Loucy (cell line): ENCODE results near the gene RCAN2.

Experiments used
- H2AFZ ChIP-seq: fragments of 200-600 bp; sonication (generic); 2 replicates; pipeline ENCODE4 v1.6.0; 2016; ENCODE audit warnings: antibody characterized with exemption, mild to moderate bottlenecking, low read length, moderate library complexity
- H3F3A ChIP-seq: fragments of 200-600 bp; 2 replicates; pipeline ENCODE4 v1.6.0; 2016; ENCODE audit warnings: antibody characterized with exemption, low read depth, mild to moderate bottlenecking
- H3K27me3 ChIP-seq: fragments of 200-600 bp; sonication (generic); 2 replicates; pipeline ENCODE4 v1.6.1; 2014; ENCODE audit warnings: low read length, mild to moderate bottlenecking; ENCODE audit not compliant: insufficient read depth, poor library complexity, severe bottlenecking
- H3K36me3 ChIP-seq: fragments of 200-600 bp; sonication (generic); 2 replicates; pipeline ENCODE4 v1.6.1; 2016; ENCODE audit warnings: low read length; ENCODE audit not compliant: insufficient read depth
- H3K4me1 ChIP-seq: fragments of 200-600 bp; sonication (generic); 2 replicates; pipeline ENCODE4 v1.5.1; 2014; ENCODE audit warnings: low read length, mild to moderate bottlenecking; ENCODE audit not compliant: insufficient read depth, poor library complexity, severe bottlenecking
- H3K4me2 ChIP-seq: fragments of 200-600 bp; sonication (generic); 2 replicates; pipeline ENCODE4 v1.6.0; 2014; ENCODE audit warnings: antibody characterized with exemption, low read length, low read depth, mild to moderate bottlenecking; ENCODE audit not compliant: poor library complexity, severe bottlenecking
- H3K4me3 ChIP-seq: fragments of 200-600 bp; sonication (generic); 2 replicates; pipeline ENCODE4 v1.5.1; 2014; ENCODE audit warnings: low read length, mild to moderate bottlenecking, mixed read lengths; ENCODE audit not compliant: poor library complexity, severe bottlenecking
- H3K79me2 ChIP-seq: fragments of 200-600 bp; sonication (generic); 2 replicates; pipeline ENCODE4 v1.6.1; 2014; ENCODE audit warnings: low read length; ENCODE audit not compliant: insufficient read depth
- H3K9ac ChIP-seq: fragments of 200-600 bp; sonication (generic); 2 replicates; pipeline ENCODE4 v1.6.0; 2014; ENCODE audit warnings: mild to moderate bottlenecking, low read depth, low read length, moderate library complexity; ENCODE audit not compliant: poor library complexity, severe bottlenecking
- H3K9me2 ChIP-seq: fragments of 200-600 bp; sonication (generic); replicated peaks from 2 replicates; pipeline ENCODE4 v1.6.1; 2016; ENCODE audit warnings: low read depth, low read length, mixed read lengths
- H3K9me3 ChIP-seq: fragments of 200-600 bp; sonication (generic); 2 replicates; pipeline ENCODE4 v1.6.1; 2014; ENCODE audit warnings: mild to moderate bottlenecking, antibody characterized with exemption, low read length, low read depth; ENCODE audit not compliant: insufficient read depth
- H4K20me1 ChIP-seq: fragments of 200-600 bp; sonication (generic); 2 replicates; pipeline ENCODE4 v1.6.0; 2014; ENCODE audit warnings: antibody characterized with exemption, low read length, mild to moderate bottlenecking; ENCODE audit not compliant: insufficient read depth, poor library complexity, severe bottlenecking
- CTCF ChIP-seq: fragments of 200-600 bp; sonication (generic); conservative IDR thresholded peaks from 2 replicates; pipeline ENCODE4 v1.5.1; 2014; ENCODE audit warnings: mild to moderate bottlenecking, antibody characterized with exemption, low read length
- EZH2phosphoT487 ChIP-seq: fragments of 200-600 bp; IDR thresholded peaks from 2 replicates; pipeline ENCODE4 v1.6.1; 2018; ENCODE audit warnings: antibody characterized with exemption, mild to moderate bottlenecking, moderate library complexity, borderline replicate concordance

The RCAN2 gene

GRCh38 chr6:46368169-46368536 is 123.1 kb downstream of the RCAN2 start:
- Histone ChIP-seq H3K27me3 (no peaks in the 10 kb centered on the region), H3K4me3 (no peak overlapping the region), H2AFZ (no peak overlapping the region), H3K9me2 (no peaks in the 10 kb centered on the region), H3K4me1 (no peaks in the 10 kb centered on the region), H3K79me2 (no peaks in the 10 kb centered on the region), H3K9ac (no peak overlapping the region), H4K20me1 (no peaks in the 10 kb centered on the region), H3K9me3 (no peaks in the 10 kb centered on the region), H3K4me2 (no peak overlapping the region), H3K36me3 (no peaks in the 10 kb centered on the region), H3F3A (no peaks in the 10 kb centered on the region)
- TF ChIP-seq EZH2phosphoT487 (no peak), CTCF (no peak)

GRCh38 chr6:46367354-46368168 is 123.7 kb downstream of the RCAN2 start:
- H3K27me3 ChIP-seq = no peaks in the 10 kb centered on the region
- H3K9me3 ChIP-seq = no peaks in the 10 kb centered on the region
- H3K9ac ChIP-seq = no peak overlapping the region
- no peak overlapping the region for H3K4me2 ChIP-seq
- H4K20me1 ChIP-seq = no peaks in the 10 kb centered on the region
- no peak overlapping the region for H3K4me3 ChIP-seq
- H3F3A ChIP-seq = no peaks in the 10 kb centered on the region
- no peaks in the 10 kb centered on the region for H3K79me2 ChIP-seq
- no peaks in the 10 kb centered on the region for H3K4me1 ChIP-seq
- H2AFZ ChIP-seq = no peak overlapping the region
- H3K36me3 ChIP-seq = no peaks in the 10 kb centered on the region
- H3K9me2 ChIP-seq = no peaks in the 10 kb centered on the region
- no peak for TF ChIP-seq EZH2phosphoT487

GRCh38 chr6:46366190-46366900 is 124.9 kb downstream of the RCAN2 start:
- no peak overlapping the region for H3K9ac ChIP-seq
- no peaks in the 10 kb centered on the region for H3K9me3 ChIP-seq
- H3K4me1 ChIP-seq = no peaks in the 10 kb centered on the region
- H3K27me3 ChIP-seq = no peaks in the 10 kb centered on the region
- H3K4me3 ChIP-seq = no peak overlapping the region
- no peaks in the 10 kb centered on the region for H3K79me2 ChIP-seq
- H2AFZ ChIP-seq = no peak overlapping the region
- H3K9me2 ChIP-seq = no peaks in the 10 kb centered on the region
- H3F3A ChIP-seq = no peaks in the 10 kb centered on the region
- H3K36me3 ChIP-seq = no peaks in the 10 kb centered on the region
- H4K20me1 ChIP-seq = no peaks in the 10 kb centered on the region
- TF ChIP-seq CTCF (no peak), EZH2phosphoT487 (no peak)
- H3K4me2 ChIP-seq = no peak overlapping the region
